ENCODE measurements around the gene RCOR1. TPM values are rescaled to one million over a fixed set of nuclear protein-coding genes. Genes with fewer than 3 reads are reported as not detected.
"Not testable (repeated sequence)": the region's sequence is repeated elsewhere in the genome, so short reads cannot be mapped to it uniquely, and the experiment has no call there.

RCOR1 gene
- polyA plus RNA-seq, 3 donors, result 32.1 to 39.4 (median 32.3) TPM

DNA sequence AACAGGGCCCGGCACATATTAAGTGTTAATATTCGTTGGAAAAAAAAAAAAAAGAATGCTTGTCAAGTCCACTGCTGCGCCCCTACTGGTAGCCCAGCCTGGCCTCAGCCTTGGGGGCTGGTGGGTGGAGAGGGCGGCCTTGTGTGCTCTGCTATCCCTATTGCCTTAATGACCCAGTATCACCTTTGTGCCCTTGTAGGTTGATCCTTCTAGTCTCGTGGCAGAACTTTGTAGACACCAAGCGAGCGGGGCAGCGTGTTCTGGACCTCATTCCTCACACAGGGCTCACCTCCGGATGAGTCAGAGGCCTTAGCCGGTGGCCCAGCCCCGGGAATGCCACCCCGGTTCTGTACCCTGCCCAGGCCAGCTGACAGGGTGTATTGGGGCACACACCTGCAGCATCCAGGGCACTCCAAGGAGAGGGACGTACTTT lies 1.8 kb upstream of the RCOR1 start:
- DNase-seq (ENCODE audit: low read depth in 3 of 3, low spot score in 2 of 3), result no peak

- no peak for DNase-seq (ENCODE audit: low read depth in 3 of 3, low spot score in 2 of 3)
Measured at GRCh38 chr14:102591372-102591943, 991 bp upstream of the RCOR1 start.

DNA sequence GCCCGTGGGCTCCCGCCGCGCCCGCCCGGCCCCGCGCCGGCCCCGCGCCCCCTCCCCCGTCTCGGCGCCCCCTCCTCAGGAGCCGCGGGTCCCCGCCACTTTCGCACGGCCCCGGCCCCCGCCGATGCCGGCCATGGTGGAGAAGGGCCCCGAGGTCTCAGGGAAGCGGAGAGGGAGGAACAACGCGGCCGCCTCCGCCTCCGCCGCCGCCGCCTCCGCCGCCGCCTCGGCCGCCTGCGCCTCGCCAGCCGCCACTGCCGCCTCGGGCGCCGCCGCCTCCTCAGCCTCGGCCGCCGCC lies 263 bp downstream of the RCOR1 start:
- DNase-seq (ENCODE audit: low read depth in 3 of 3, low spot score in 2 of 3), result no peak

GRCh38 chr14:102593061-102593824 lies 794 bp downstream of the RCOR1 start:
- DNase-seq (ENCODE audit: low read depth in 3 of 3, low spot score in 2 of 3), result no peak

DNA sequence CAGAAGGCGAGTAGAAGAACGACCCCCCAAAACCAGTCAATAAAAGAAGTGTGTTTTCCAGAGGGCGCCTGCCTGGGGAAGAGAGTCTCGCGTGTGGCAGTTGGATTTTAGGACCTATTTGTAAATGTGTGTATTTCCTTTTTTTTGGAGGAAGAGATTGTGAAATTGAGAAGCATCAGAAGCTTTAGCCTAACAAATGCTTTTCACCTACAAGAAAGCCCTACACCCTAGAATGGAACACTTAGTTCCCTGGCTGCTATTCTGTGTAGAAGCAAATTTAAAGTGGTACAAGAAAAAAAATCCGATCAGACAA lies 1.3 kb downstream of the RCOR1 start:
- no peak for DNase-seq (ENCODE audit: low read depth in 3 of 3, low spot score in 2 of 3)

DNA sequence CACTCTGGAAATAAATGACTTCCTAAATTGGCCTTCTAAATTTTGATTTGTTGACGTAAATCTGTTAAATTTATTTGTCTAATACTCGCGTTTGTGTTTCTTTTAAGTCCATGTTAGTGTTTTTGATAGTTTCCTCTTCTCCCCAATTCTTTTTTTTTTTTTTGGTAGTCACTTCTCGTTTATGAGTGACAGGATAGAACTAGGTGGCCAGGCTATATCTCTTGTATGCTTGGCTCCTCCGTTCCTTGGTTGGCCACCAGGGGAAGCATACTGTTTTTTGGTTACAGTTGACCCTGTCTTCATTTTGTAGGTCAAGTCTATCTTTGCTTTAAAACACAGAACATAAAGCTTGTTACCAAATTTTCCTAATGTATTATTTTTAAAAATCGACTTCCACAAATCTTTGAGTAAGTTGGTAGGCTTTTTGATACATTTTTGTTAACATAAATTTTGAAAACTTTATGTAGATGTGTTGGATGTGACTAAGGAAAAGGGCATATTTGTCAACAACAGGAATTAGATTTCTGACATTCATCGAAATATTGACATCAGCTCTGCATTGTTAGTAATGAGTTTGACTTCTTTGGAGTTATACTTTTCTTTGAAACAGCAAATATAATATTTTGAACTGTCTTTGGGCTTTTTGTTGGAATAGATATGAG lies 2.2 kb downstream of the RCOR1 start:
- DNase-seq (ENCODE audit: low read depth in 3 of 3, low spot score in 2 of 3), result no peak

DNA sequence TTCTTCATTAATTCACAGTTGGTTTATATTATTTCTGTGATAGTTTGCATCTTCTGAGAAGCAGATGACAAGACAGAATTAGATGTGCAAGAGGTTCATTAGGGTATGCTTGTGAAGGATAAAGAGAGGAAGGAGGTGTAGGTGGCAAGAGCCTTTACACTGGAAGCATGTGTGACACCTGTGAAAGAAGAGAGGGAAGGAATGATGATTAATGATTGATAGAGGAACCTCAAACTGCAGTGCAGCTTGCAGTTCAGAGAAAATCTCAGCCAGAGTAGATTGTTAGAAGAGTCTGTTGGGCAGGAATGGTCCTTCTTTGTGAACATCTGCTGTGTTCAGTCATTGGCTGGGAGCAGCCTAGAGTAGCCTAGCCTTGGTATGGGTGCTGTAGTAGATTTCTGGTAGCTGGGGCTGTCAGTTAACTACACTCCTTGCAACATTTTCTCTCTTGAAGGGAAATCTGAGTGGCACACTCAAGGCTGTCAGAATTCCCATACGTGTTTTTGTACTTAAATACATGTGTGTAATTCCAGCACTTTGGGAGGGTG lies 9.0 kb downstream of the RCOR1 start:
- no peak for DNase-seq (ENCODE audit: low read depth in 3 of 3, low spot score in 2 of 3)

- DNase-seq (ENCODE audit: low read depth in 3 of 3, low spot score in 2 of 3), result no peak
Measured at GRCh38 chr14:102602421-102603292, 10.2 kb downstream of the RCOR1 start.

GRCh38 chr14:102603293-102603907 lies 11.0 kb downstream of the RCOR1 start:
- DNase-seq (ENCODE audit: low read depth in 3 of 3, low spot score in 2 of 3), result no peak

- DNase-seq (ENCODE audit: low read depth in 3 of 3, low spot score in 2 of 3), result no peak
Measured at GRCh38 chr14:102604183-102604582, 11.7 kb downstream of the RCOR1 start.

GRCh38 chr14:102605029-102605428 lies 12.6 kb downstream of the RCOR1 start:
- DNase-seq (ENCODE audit: low read depth in 3 of 3, low spot score in 2 of 3), result no peak

DNA sequence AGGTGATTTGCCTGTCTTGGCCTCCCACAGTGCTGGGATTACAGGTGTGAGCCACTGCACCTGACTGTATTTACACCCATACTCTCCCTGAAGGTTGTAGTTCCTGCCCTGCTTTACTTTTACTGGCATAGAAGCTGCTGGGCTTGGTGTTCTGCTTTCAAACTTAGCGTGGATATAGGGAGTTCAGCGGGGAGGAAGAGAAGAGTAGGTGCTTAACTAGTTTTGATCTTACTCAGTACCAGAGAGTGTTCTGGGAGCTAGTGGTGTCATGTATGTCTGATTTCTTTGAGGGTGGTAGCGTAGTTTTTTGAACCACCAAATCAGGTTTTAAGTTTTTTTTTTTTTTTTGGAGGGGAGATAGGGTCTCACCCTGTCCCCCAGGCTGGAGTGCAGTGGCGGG lies 13.8 kb downstream of the RCOR1 start:
- DNase-seq (ENCODE audit: low read depth in 3 of 3, low spot score in 2 of 3), result no peak

DNA sequence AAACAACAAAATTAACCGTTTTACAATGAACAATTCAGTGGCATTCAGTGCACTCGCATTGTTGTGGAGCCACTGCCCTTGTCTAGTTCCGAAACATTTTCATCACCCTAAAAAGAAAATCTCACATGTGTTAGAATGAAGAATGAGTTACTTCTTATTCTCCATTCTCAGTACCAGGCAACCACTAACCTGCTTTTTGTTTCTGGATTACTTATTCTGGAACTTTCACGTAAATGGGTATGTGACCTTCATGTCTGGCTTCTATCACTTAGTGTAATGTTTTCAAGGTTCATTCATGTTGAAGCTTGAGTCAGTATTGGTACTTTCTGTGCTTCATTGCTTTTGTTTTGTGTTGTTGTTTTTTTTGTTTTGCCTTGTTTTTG lies 15.6 kb downstream of the RCOR1 start:
- no peak for DNase-seq (ENCODE audit: low read depth in 3 of 3, low spot score in 2 of 3)

DNA sequence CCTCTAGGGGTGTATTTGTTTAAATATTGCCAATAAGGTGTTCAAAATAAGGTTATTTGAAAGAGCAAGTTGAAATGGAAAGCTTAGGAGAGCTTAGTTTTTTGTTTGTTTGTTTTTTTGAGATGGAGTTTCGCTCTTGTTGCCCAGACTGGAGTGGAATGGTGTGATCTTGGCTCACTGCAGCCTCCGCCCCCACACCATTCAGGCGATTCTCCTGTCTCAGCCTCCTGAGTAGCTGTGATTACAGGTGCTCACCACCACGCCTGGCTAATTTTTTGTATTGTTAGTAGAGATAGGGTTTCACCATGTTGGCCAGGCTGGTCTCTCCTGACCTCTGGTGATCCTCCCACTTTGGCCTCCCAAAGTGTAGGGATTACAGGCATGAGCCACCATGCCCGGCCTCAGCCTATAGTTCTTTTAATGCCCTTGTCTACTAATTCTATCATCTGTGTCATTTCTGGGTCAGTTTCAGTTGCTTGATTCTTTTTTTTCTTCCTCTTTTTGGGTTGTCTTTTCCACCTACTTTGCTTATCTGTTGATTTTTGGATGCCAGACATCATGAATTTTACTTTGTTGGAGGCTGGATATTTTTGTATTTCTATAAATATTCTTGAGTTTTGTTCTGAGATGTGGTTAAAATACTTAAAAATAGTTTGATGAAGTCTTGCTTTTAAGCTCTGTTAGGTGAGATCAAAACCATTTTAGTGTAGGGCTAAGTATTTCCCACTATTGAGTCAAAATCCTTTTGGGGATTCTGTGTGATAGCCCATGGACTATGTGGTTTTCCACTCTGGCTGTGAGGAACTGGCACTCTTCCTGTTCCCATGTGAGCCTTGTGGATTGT lies 18.7 kb downstream of the RCOR1 start:
- DNase-seq (ENCODE audit: low read depth in 3 of 3, low spot score in 2 of 3), result no peak

DNA sequence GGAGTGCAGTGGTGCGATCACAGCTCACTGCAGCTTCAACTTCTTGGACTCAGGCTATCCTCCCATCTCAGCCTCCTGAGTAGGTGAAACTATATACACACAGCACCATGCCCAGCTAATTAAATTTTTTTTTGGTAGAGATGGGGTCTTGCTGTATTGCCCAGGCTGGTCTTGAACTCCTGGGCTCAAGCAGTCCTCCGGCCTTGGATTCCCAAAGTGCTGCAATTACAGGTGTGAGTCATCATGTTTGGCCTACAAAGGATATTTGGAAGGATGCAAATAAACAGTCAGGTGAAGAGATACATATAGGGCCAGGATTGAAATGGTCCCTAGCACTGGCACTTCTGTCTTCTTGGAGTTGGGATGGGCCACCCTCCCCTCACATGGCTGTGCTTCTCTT lies 23.9 kb downstream of the RCOR1 start:
- DNase-seq (ENCODE audit: low read depth in 3 of 3, low spot score in 2 of 3), result no peak

- DNase-seq (ENCODE audit: low read depth in 3 of 3, low spot score in 2 of 3), result no peak
Measured at GRCh38 chr14:102616799-102617198, 24.4 kb downstream of the RCOR1 start.

DNA sequence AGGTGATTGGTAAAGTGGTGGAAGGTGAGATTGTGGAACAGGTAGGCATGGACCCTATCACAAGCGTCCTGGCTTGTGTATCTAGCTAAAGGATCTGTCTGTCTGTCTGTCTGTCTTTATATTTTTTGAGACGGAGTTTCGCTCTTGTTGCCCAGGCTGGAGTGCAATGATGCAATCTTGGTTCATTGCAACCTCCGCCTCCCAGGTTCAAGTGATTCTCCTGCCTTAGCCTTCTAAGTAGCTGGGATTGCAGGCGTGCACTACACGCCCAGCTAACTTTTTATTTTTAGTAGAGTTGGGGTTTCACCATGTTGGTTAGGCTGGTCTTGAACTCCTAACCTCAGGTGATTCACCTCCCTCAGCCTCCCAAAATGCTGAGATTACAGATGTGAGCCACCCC lies 26.6 kb downstream of the RCOR1 start:
- DNase-seq (ENCODE audit: low read depth in 3 of 3, low spot score in 2 of 3), result not testable (repeated sequence)

DNA sequence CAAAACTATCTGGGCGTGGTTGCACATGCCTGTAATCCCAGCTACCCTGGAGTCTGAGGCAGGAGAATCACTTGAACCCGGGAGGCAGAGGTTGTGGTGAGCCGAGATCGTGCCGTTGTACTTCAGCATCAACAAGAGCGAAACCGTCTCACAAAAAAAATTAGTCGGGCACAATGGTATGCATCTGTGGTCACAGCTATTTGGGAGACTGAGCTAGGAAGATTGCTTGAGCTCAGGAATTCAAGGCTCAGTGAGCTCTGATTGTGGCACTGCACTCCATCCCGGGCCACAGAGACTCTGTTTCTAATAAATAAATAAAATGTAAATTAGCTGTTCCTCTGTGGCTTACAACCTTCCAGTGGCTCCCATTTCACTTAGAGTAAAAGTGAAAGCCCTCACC lies 28.0 kb downstream of the RCOR1 start:
- no peak for DNase-seq (ENCODE audit: low read depth in 3 of 3, low spot score in 2 of 3)

DNA sequence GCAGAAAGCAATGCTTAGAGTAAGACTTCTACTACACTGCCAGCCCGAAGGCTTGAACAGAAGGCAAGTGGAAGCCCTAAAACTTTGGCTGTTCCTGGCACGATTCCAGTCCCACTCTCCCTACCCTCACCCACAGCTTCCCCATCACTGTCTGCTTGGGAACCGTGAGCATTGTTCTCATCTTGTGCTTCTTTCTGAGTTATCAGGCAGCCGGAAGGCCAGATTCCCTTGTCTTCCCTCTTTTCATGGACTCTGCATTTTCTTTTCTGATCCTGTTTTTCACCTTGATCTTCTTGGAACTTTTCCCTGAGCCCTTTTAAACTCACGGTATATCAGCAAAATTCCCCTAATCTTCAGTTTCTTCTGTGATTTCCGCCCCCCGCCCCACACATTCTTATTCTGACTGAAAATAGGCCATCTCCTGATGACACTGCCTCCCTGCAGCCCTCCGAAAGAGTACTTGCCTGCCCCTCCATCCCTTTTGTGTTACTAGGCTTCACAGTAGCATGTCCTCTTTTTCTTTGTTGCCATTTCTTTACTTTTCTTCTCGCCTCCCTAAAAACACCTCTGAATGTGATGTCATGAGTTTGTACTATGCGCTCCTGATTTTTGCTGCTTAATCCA lies 29.9 kb downstream of the RCOR1 start:
- DNase-seq (ENCODE audit: low read depth in 3 of 3, low spot score in 2 of 3), result no peak
